Calu3 (cell line): ENCODE data around the gene SPSB4. TPM values are rescaled to one million over a fixed set of nuclear protein-coding genes. Genes with fewer than 3 reads are reported as not detected.

ENCODE experiments used
- BruUV-seq: library from RNA; stranded (reverse); fragments of 400-500 nt; replicated peaks from 2 replicates; lab custom pipeline; 2021; lab: Mats Ljungman, UMichigan
- CTCF ChIA-PET: fragments of 300-600 bp; sonication (Branson Sonifier 250); formaldehyde crosslinking; loops from one replicate; lab custom pipeline; 2022; ENCODE audit warnings: antibody characterized with exemption; lab: Charles Lee
- DNase-seq: peaks from one replicate; pipeline ENCODE4 v3.0.0; 2022
- H3K27ac Mint-ChIP-seq: one replicate; pipeline ENCODE4 v1.8.0; 2022; ENCODE audit warnings: mixed read lengths; ENCODE audit not compliant: unreplicated experiment
- H3K27me3 Mint-ChIP-seq: one replicate; pipeline ENCODE4 v1.8.0; 2022; ENCODE audit warnings: mixed read lengths; ENCODE audit not compliant: unreplicated experiment
- H3K36me3 Mint-ChIP-seq: one replicate; pipeline ENCODE4 v1.8.0; 2022; ENCODE audit warnings: mild to moderate bottlenecking, moderate library complexity, mixed read lengths; ENCODE audit not compliant: insufficient read depth, unreplicated experiment
- H3K4me1 Mint-ChIP-seq: one replicate; pipeline ENCODE4 v1.8.0; 2022; ENCODE audit warnings: mild to moderate bottlenecking, low read depth, mixed read lengths; ENCODE audit not compliant: unreplicated experiment
- H3K4me3 Mint-ChIP-seq: one replicate; pipeline ENCODE4 v1.8.0; 2022; ENCODE audit warnings: mild to moderate bottlenecking, low read depth, moderate library complexity, mixed read lengths; ENCODE audit not compliant: unreplicated experiment
- H3K9me3 Mint-ChIP-seq: one replicate; pipeline ENCODE4 v1.8.0; 2022; ENCODE audit warnings: low read depth, mixed read lengths; ENCODE audit not compliant: unreplicated experiment
- CTCF ChIP-seq: fragments of 200-600 bp; IDR thresholded peaks from one replicate; pipeline ENCODE4 v1.8.0; 2022; ENCODE audit warnings: antibody characterized with exemption; ENCODE audit not compliant: unreplicated experiment
- intact Hi-C: fragments of 100-400 bp; cut with micrococcal nuclease; formaldehyde crosslinking; loops from one replicate; pipeline ENCODE4 v1.10.0; 2022; ENCODE audit not compliant: unreplicated experiment
- total RNA-seq: library from RNA; stranded (reverse); gene quantifications from 2 replicates; pipeline ENCODE4 v1.2.3, GENCODE V29; 2022

The SPSB4 gene
- total RNA-seq, 1 experiment from 2014 or later, result not detected

- BruUV-seq, result no TSS peak
- Mint-ChIP-seq H3K36me3 (no peaks in the 10 kb centered on the region), H3K4me1 (no peaks in the 10 kb centered on the region), H3K4me3 (no peak overlapping the region), H3K27me3 (peaks cover 70% of the 10 kb centered on the region), H3K27ac (no peak overlapping the region), H3K9me3 (no peaks in the 10 kb centered on the region)
- CTCF ChIA-PET, result interaction anchor here (0.6 kb wide), 1 partner anchor 85 kb away, joined by 3 read pairs; no protein-coding TSS in a partner anchor
- no peak for DNase-seq
- TF ChIP-seq CTCF, result no peak
- intact Hi-C loops, result no loop called here
These were observed 30.9 kb downstream of the SPSB4 start for GRCh38 chr3:141082064-141082463.

DNA sequence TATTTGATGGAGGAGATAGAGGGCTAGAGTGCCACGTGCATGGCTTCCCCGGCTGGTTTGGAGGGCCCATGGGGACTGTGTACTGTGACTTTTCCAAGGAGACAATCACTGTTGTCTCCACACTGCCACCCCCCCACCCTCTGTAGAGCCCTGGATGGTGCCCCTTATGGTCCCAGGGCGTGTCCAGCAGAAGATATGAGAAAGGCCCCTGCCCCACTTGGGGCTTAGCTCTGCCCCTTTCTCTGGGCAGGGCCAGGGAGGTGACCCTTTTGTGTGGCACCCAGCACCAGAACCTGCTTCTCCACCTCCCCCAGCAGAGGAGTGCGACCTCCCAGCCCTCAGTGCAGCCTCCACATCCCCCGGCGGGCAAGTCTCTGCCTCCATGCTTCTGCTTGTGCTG is 32.1 kb downstream of the SPSB4 start:
- CTCF ChIA-PET, result no interaction called here
- TF ChIP-seq CTCF, result no peak
- Mint-ChIP-seq H3K4me1 (no peaks in the 10 kb centered on the region), H3K27me3 (peaks cover 68% of the 10 kb centered on the region), H3K27ac (no peak overlapping the region), H3K9me3 (no peaks in the 10 kb centered on the region), H3K36me3 (no peaks in the 10 kb centered on the region), H3K4me3 (no peak overlapping the region)
- no peak for DNase-seq
- no TSS peak for BruUV-seq
- intact Hi-C loops, result no loop called here

- Mint-ChIP-seq H3K36me3 (no peaks in the 10 kb centered on the region), H3K4me3 (no peak overlapping the region), H3K4me1 (no peaks in the 10 kb centered on the region), H3K9me3 (no peaks in the 10 kb centered on the region), H3K27ac (no peak overlapping the region), H3K27me3 (peaks cover 68% of the 10 kb centered on the region)
- no peak for DNase-seq
- no TSS peak for BruUV-seq
- TF ChIP-seq CTCF, result no peak
- CTCF ChIA-PET, result no interaction called here
- intact Hi-C loops, result no loop called here
These were observed 32.9 kb downstream of the SPSB4 start for GRCh38 chr3:141083836-141084649.

DNA sequence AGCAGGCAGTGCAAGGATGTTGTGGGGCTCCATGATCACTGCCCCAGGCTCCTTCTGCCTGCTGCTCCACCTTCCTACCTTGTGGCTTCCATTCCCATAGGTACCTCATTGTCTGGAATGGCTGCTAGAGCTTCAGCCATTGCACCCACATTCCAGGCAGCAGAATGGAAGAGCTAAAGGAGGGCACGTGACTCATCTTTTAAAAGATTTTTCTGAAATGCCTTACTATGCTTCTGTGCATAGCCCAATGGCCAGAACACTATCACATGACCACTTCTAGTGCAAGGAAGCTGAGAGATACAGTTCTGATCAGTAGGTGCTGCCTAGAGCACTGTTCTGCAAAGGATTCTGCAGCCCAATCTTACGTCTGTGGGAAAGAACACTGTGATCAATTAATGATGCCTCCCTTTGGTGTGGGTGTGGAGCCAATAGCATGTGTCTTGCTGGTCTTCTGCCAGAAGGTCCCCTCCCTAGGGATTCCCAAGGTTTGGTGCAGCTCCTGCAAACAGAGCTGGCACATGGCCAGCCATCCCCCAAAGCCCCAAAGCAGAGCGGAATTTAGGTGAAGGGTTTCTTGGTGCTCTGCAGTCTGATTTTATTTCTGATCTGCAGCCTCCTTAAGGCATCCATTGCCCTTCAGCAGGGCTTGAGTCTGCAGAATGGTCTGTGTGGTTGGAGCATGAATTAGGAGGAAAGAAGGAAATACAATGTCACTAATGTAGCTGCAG is 34.4 kb downstream of the SPSB4 start:
- Mint-ChIP-seq H3K36me3 (no peaks in the 10 kb centered on the region), H3K27ac (no peak overlapping the region), H3K4me1 (no peaks in the 10 kb centered on the region), H3K27me3 (peaks cover 70% of the 10 kb centered on the region), H3K9me3 (no peaks in the 10 kb centered on the region), H3K4me3 (no peak overlapping the region)
- TF ChIP-seq CTCF, result no peak
- CTCF ChIA-PET, result no interaction called here
- intact Hi-C loops, result no loop called here
- no peak for DNase-seq
- BruUV-seq, result no TSS peak
